A673 (cell line): Measurements from ENCODE around the gene GLIPR2. TPM values are rescaled to one million over a fixed set of nuclear protein-coding genes. Genes with fewer than 3 reads are reported as not detected.

ENCODE experiments used
- BruUV-seq: library from RNA; stranded (reverse); fragments of 400-500 nt; replicated peaks from 2 replicates; lab custom pipeline; 2021; lab: Mats Ljungman, UMichigan
- CTCF ChIA-PET: fragments of 300-600 bp; sonication (Branson Sonifier 250); formaldehyde crosslinking; loops from one replicate; lab custom pipeline; 2022; ENCODE audit warnings: antibody characterized with exemption; lab: Charles Lee
- POLR2A ChIA-PET: fragments of 300-600 bp; sonication (Branson Sonifier 250); formaldehyde crosslinking; loops from one replicate; lab custom pipeline; 2022; ENCODE audit warnings: antibody characterized with exemption; ENCODE audit not compliant: low non-redundant PET; lab: Charles Lee
- DNase-seq: peaks from one replicate; pipeline ENCODE4 v3.0.0-alpha.2; 2015; ENCODE audit warnings: low spot score
- H3K27ac ChIP-seq: fragments of 200-600 bp; sonication (generic); 2 replicates; pipeline ENCODE4 v1.5.1; 2016; ENCODE audit warnings: mixed run types, low read depth, mild to moderate bottlenecking, mixed read lengths, antibody characterized with exemption, low read length; ENCODE audit not compliant: poor library complexity, severe bottlenecking
- H3K27me3 ChIP-seq: fragments of 200-600 bp; sonication (generic); replicated peaks from 2 replicates; pipeline ENCODE4 v1.6.1; 2017; ENCODE audit warnings: mixed run types, low read depth, mild to moderate bottlenecking, mixed read lengths, antibody characterized with exemption, low read length; ENCODE audit not compliant: insufficient read depth, poor library complexity
- H3K36me3 ChIP-seq: fragments of 200-600 bp; sonication (generic); 2 replicates; pipeline ENCODE4 v1.6.1; 2016; ENCODE audit warnings: mixed run types, mild to moderate bottlenecking, mixed read lengths, antibody characterized with exemption, low read length; ENCODE audit not compliant: insufficient read depth, poor library complexity, severe bottlenecking
- H3K4me1 ChIP-seq: fragments of 200-600 bp; sonication (generic); 2 replicates; pipeline ENCODE4 v1.6.1; 2017; ENCODE audit warnings: mixed run types, mild to moderate bottlenecking, mixed read lengths, antibody characterized with exemption, low read length; ENCODE audit not compliant: insufficient read depth, poor library complexity, severe bottlenecking
- H3K4me3 ChIP-seq: fragments of 200-600 bp; sonication (generic); 2 replicates; pipeline ENCODE4 v1.5.1; 2016; ENCODE audit warnings: low read depth, mixed run types, mild to moderate bottlenecking, mixed read lengths, low read length; ENCODE audit not compliant: poor library complexity, severe bottlenecking
- H3K9me3 ChIP-seq: fragments of 200-600 bp; sonication (generic); 2 replicates; pipeline ENCODE4 v1.6.1; 2016; ENCODE audit warnings: mixed run types, low read depth, mild to moderate bottlenecking, mixed read lengths, antibody characterized with exemption, low read length; ENCODE audit not compliant: poor library complexity, severe bottlenecking
- EZH2 ChIP-seq: fragments of 200-600 bp; sonication (generic); IDR thresholded peaks from 2 replicates; pipeline ENCODE4 v1.6.1; 2017; ENCODE audit warnings: borderline replicate concordance, low read depth, mild to moderate bottlenecking, mixed read lengths, antibody characterized with exemption, low read length; ENCODE audit not compliant: poor library complexity, severe bottlenecking
- intact Hi-C: fragments of 100-400 bp; cut with micrococcal nuclease; formaldehyde crosslinking; loops from one replicate; pipeline ENCODE4 v1.10.0; 2022; ENCODE audit not compliant: unreplicated experiment
- total RNA-seq: library from RNA; stranded (reverse); gene quantifications from 2 replicates; pipeline ENCODE4 v1.2.3, GENCODE V29; 2021
- TF ChIP-seq, protein P1 (sequence below): fragments of 300-800, 200-600 bp; sonication (generic); conservative IDR thresholded peaks from 2 replicates; pipeline ENCODE4 v1.5.1; 2017; ENCODE audit warnings: low read depth, mild to moderate bottlenecking, antibody characterized with exemption, low read length, moderate library complexity, mixed read lengths

Gene GLIPR2
- total RNA-seq, 1 experiment from 2014 or later = 5.0 TPM

GRCh38 chr9:36123515-36123914, 13.0 kb upstream of the GLIPR2 start:
- BruUV-seq = no TSS peak
- TF ChIP-seq, protein P1, sequence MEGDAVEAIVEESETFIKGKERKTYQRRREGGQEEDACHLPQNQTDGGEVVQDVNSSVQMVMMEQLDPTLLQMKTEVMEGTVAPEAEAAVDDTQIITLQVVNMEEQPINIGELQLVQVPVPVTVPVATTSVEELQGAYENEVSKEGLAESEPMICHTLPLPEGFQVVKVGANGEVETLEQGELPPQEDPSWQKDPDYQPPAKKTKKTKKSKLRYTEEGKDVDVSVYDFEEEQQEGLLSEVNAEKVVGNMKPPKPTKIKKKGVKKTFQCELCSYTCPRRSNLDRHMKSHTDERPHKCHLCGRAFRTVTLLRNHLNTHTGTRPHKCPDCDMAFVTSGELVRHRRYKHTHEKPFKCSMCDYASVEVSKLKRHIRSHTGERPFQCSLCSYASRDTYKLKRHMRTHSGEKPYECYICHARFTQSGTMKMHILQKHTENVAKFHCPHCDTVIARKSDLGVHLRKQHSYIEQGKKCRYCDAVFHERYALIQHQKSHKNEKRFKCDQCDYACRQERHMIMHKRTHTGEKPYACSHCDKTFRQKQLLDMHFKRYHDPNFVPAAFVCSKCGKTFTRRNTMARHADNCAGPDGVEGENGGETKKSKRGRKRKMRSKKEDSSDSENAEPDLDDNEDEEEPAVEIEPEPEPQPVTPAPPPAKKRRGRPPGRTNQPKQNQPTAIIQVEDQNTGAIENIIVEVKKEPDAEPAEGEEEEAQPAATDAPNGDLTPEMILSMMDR = no peak
- no peak for TF ChIP-seq EZH2

GRCh38 chr9:36125062-36125855, 11.3 kb upstream of the GLIPR2 start:
- DNase-seq = no peak
- intact Hi-C loops = no loop called here
- BruUV-seq = no TSS peak

More at GRCh38 chr9:36123515-36123914, 13.0 kb upstream of the GLIPR2 start:
- ChIA-PET CTCF (no interaction called here), POLR2A (no interaction called here)
- Histone ChIP-seq H3K27ac (no peak overlapping the region), H3K27me3 (no peaks in the 10 kb centered on the region), H3K9me3 (no peaks in the 10 kb centered on the region), H3K4me1 (no peaks in the 10 kb centered on the region), H3K4me3 (no peak overlapping the region), H3K36me3 (no peaks in the 10 kb centered on the region)
- no peak for DNase-seq
- intact Hi-C loops = no loop called here

GRCh38 chr9:36126016-36126730, 10.4 kb upstream of the GLIPR2 start:
- TF ChIP-seq, protein P1 = no peak
- TF ChIP-seq EZH2 = no peak
- Histone ChIP-seq H3K27ac (no peak overlapping the region), H3K4me1 (no peaks in the 10 kb centered on the region), H3K4me3 (no peak overlapping the region), H3K9me3 (no peaks in the 10 kb centered on the region), H3K27me3 (no peaks in the 10 kb centered on the region), H3K36me3 (no peaks in the 10 kb centered on the region)
- CTCF ChIA-PET = no interaction called here
- intact Hi-C loops = no loop called here
- POLR2A ChIA-PET = no interaction called here
- DNase-seq = no peak
- no TSS peak for BruUV-seq

More at GRCh38 chr9:36125062-36125855, 11.3 kb upstream of the GLIPR2 start:
- H3K27ac ChIP-seq = no peak overlapping the region
- POLR2A ChIA-PET = no interaction called here
- CTCF ChIA-PET = no interaction called here
- H3K9me3 ChIP-seq = no peaks in the 10 kb centered on the region
- no peaks in the 10 kb centered on the region for H3K4me1 ChIP-seq
- no peaks in the 10 kb centered on the region for H3K27me3 ChIP-seq
- TF ChIP-seq, protein P1 = no peak
- no peak for TF ChIP-seq EZH2
- H3K36me3 ChIP-seq = no peaks in the 10 kb centered on the region
- H3K4me3 ChIP-seq = no peak overlapping the region
